ENCODE data around the gene GRB10.

Gene GRB10

GRCh38 chr7:50565977-50566376 lies 216.7 kb downstream of the GRB10 start:
- 55% methylated on average over 5 of the region's 5 CpGs for WGBS
- no peak for DNase-seq
- peaks cover 1% of the 10 kb centered on the region for H3K4me1 ChIP-seq (ENCODE audit: control insufficient read depth, insufficient read depth, low read depth, low read length)

GRCh38 chr7:50565559-50565916 lies 217.2 kb downstream of the GRB10 start:
- H2BK15ac ChIP-seq (ENCODE audit: low read depth, poor library complexity, severe bottlenecking), result no peak overlapping the region
- no peak overlapping the region for H3K23ac ChIP-seq (ENCODE audit: low read length in 2 of 2)
- H4K8ac ChIP-seq (ENCODE audit: low read length), result no peak overlapping the region
- H3K18ac ChIP-seq (ENCODE audit: low read depth in 1 of 2, low read length in 2 of 2), result no peak overlapping the region
- H3K27me3 ChIP-seq (ENCODE audit: control insufficient read depth in 1 of 2, insufficient read depth in 1 of 2, low read length in 2 of 2), result peaks cover 45 to 46% of the 10 kb centered on the region in 2 experiments
- no peaks in the 10 kb centered on the region for H3K36me3 ChIP-seq (ENCODE audit: control insufficient read depth in 1 of 2, insufficient read depth in 2 of 2, low read depth in 1 of 2, low read length in 2 of 2)
- H3K9ac ChIP-seq (ENCODE audit: low read length), result no peak overlapping the region
- H3K4me2 ChIP-seq (ENCODE audit: low read length, poor library complexity, severe bottlenecking), result no peak overlapping the region
- no peak overlapping the region for H2BK12ac ChIP-seq (ENCODE audit: low read length in 2 of 2)
- no peak overlapping the region for H3K14ac ChIP-seq (ENCODE audit: low read length in 2 of 2)
- no peaks in the 10 kb centered on the region for H3K9me3 ChIP-seq (ENCODE audit: control insufficient read depth, low read length)
- no peak overlapping the region for H3K4me3 ChIP-seq (ENCODE audit: insufficient read depth in 1 of 2, low read depth in 1 of 2, low read length in 2 of 2)
- H3K27ac ChIP-seq (ENCODE audit: low read length, poor library complexity, severe bottlenecking), result no peak overlapping the region
- 99% methylated on average over 2 of the region's 2 CpGs for WGBS
- H2BK120ac ChIP-seq (ENCODE audit: low read depth, low read length), result no peak overlapping the region
- H2BK5ac ChIP-seq (ENCODE audit: low read depth, low read length, poor library complexity, severe bottlenecking), result no peak overlapping the region
- no peak overlapping the region for H4K91ac ChIP-seq (ENCODE audit: low read length)
- peaks cover 3% of the 10 kb centered on the region for H3K4me1 ChIP-seq (ENCODE audit: control insufficient read depth, insufficient read depth, low read depth, low read length)
- no peak overlapping the region for H2AFZ ChIP-seq (ENCODE audit: low read depth, low read length)
- H3K4ac ChIP-seq (ENCODE audit: low read depth in 1 of 2, low read length in 2 of 2), result no peak overlapping the region
- no peak overlapping the region for H2AK5ac ChIP-seq (ENCODE audit: low read length, severe bottlenecking)
- H3K79me1 ChIP-seq (replicated peaks; ENCODE audit: low read length, poor library complexity, severe bottlenecking), result no peaks in the 10 kb centered on the region
- no peak for DNase-seq

More at GRCh38 chr7:50565977-50566376, 216.7 kb downstream of the GRB10 start:
- no peak overlapping the region for H3K23ac ChIP-seq (ENCODE audit: low read length in 2 of 2)
- H2AFZ ChIP-seq (ENCODE audit: low read depth, low read length), result no peak overlapping the region
- H2BK5ac ChIP-seq (ENCODE audit: low read depth, low read length, poor library complexity, severe bottlenecking), result no peak overlapping the region
- H3K27me3 ChIP-seq (ENCODE audit: control insufficient read depth in 1 of 2, insufficient read depth in 1 of 2, low read length in 2 of 2), result peaks cover 41% of the 10 kb centered on the region in 2 experiments
- no peak overlapping the region for H3K14ac ChIP-seq (ENCODE audit: low read length in 2 of 2)
- no peak overlapping the region for H2BK15ac ChIP-seq (ENCODE audit: low read depth, poor library complexity, severe bottlenecking)
- H3K4ac ChIP-seq (ENCODE audit: low read depth in 1 of 2, low read length in 2 of 2), result no peak overlapping the region
- no peak overlapping the region for H3K27ac ChIP-seq (ENCODE audit: low read length, poor library complexity, severe bottlenecking)
- H3K9ac ChIP-seq (ENCODE audit: low read length), result no peak overlapping the region
- no peaks in the 10 kb centered on the region for H3K79me1 ChIP-seq (replicated peaks; ENCODE audit: low read length, poor library complexity, severe bottlenecking)
- no peak overlapping the region for H2BK12ac ChIP-seq (ENCODE audit: low read length in 2 of 2)
- no peak overlapping the region for H2BK120ac ChIP-seq (ENCODE audit: low read depth, low read length)
- H4K8ac ChIP-seq (ENCODE audit: low read length), result no peak overlapping the region
- no peak overlapping the region for H4K91ac ChIP-seq (ENCODE audit: low read length)
- H3K36me3 ChIP-seq (ENCODE audit: control insufficient read depth in 1 of 2, insufficient read depth in 2 of 2, low read depth in 1 of 2, low read length in 2 of 2), result no peaks in the 10 kb centered on the region
- no peak overlapping the region for H3K4me3 ChIP-seq (ENCODE audit: insufficient read depth in 1 of 2, low read depth in 1 of 2, low read length in 2 of 2)
- H2AK5ac ChIP-seq (ENCODE audit: low read length, severe bottlenecking), result no peak overlapping the region
- H3K18ac ChIP-seq (ENCODE audit: low read depth in 1 of 2, low read length in 2 of 2), result no peak overlapping the region
- H3K9me3 ChIP-seq (ENCODE audit: control insufficient read depth, low read length), result no peaks in the 10 kb centered on the region
- no peak overlapping the region for H3K4me2 ChIP-seq (ENCODE audit: low read length, poor library complexity, severe bottlenecking)

- no peak within 1 kb of the TSS for H4K91ac ChIP-seq (ENCODE audit: low read length)
- H3K4me1 ChIP-seq (ENCODE audit: control insufficient read depth, insufficient read depth, low read depth, low read length), result peaks cover 3% of the 10 kb centered on the region
- no peak within 1 kb of the TSS for H3K4me3 ChIP-seq (ENCODE audit: insufficient read depth in 1 of 2, low read depth in 1 of 2, low read length in 2 of 2)
- no peaks in the 10 kb centered on the region for H3K36me3 ChIP-seq (ENCODE audit: control insufficient read depth in 1 of 2, insufficient read depth in 2 of 2, low read depth in 1 of 2, low read length in 2 of 2)
- no peaks in the 10 kb centered on the region for H3K79me1 ChIP-seq (replicated peaks; ENCODE audit: low read length, poor library complexity, severe bottlenecking)
- H3K27ac ChIP-seq (ENCODE audit: low read length, poor library complexity, severe bottlenecking), result no peak within 1 kb of the TSS
- H2BK12ac ChIP-seq (ENCODE audit: low read length in 2 of 2), result no peak within 1 kb of the TSS
- H2AFZ ChIP-seq (ENCODE audit: low read depth, low read length), result no peak within 1 kb of the TSS
- H2BK120ac ChIP-seq (ENCODE audit: low read depth, low read length), result no peak within 1 kb of the TSS
- no peak within 1 kb of the TSS for H3K14ac ChIP-seq (ENCODE audit: low read length in 2 of 2)
- 70% methylated on average over 8 of the region's 8 CpGs for WGBS
- H2BK15ac ChIP-seq (ENCODE audit: low read depth, poor library complexity, severe bottlenecking), result no peak within 1 kb of the TSS
- no peak within 1 kb of the TSS for H2AK5ac ChIP-seq (ENCODE audit: low read length, severe bottlenecking)
- H3K27me3 ChIP-seq (ENCODE audit: control insufficient read depth in 1 of 2, insufficient read depth in 1 of 2, low read length in 2 of 2), result peaks cover 51 to 52% of the 10 kb centered on the region in 2 experiments
- H3K9me3 ChIP-seq (ENCODE audit: control insufficient read depth, low read length), result no peaks in the 10 kb centered on the region
- H2BK5ac ChIP-seq (ENCODE audit: low read depth, low read length, poor library complexity, severe bottlenecking), result no peak within 1 kb of the TSS
- H3K4me2 ChIP-seq (ENCODE audit: low read length, poor library complexity, severe bottlenecking), result no peak within 1 kb of the TSS
- no peak within 1 kb of the TSS for H4K8ac ChIP-seq (ENCODE audit: low read length)
- no peak within 1 kb of the TSS for H3K23ac ChIP-seq (ENCODE audit: low read length in 2 of 2)
- DNase-seq, result no peak
- no peak within 1 kb of the TSS for H3K9ac ChIP-seq (ENCODE audit: low read length)
- H3K18ac ChIP-seq (ENCODE audit: low read depth in 1 of 2, low read length in 2 of 2), result no peak within 1 kb of the TSS
- H3K4ac ChIP-seq (ENCODE audit: low read depth in 1 of 2, low read length in 2 of 2), result no peak within 1 kb of the TSS
Measured at GRCh38 chr7:50564640-50565558, 217.8 kb downstream of the GRB10 start, which contains the start of gene DDC. TSS of gene DDC (minus strand) at chr7:50565405. CDS start at chr7:50544085, 21,320 bp downstream.

GRCh38 chr7:50564171-50564570 lies 218.5 kb downstream of the GRB10 start:
- Histone ChIP-seq H2AFZ (ENCODE audit: low read depth, low read length) (no peak overlapping the region), H3K4me1 (ENCODE audit: control insufficient read depth, insufficient read depth, low read depth, low read length) (peaks cover 3% of the 10 kb centered on the region), H3K4ac (ENCODE audit: low read depth in 1 of 2, low read length in 2 of 2) (no peak overlapping the region), H3K27me3 (ENCODE audit: control insufficient read depth in 1 of 2, insufficient read depth in 1 of 2, low read length in 2 of 2) (peaks cover 53 to 54% of the 10 kb centered on the region in 2 experiments), H3K9ac (ENCODE audit: low read length) (no peak overlapping the region), H2BK15ac (ENCODE audit: low read depth, poor library complexity, severe bottlenecking) (no peak overlapping the region), H4K91ac (ENCODE audit: low read length) (no peak overlapping the region), H3K23ac (ENCODE audit: low read length in 2 of 2) (no peak overlapping the region), H3K4me2 (ENCODE audit: low read length, poor library complexity, severe bottlenecking) (no peak overlapping the region), H2AK5ac (ENCODE audit: low read length, severe bottlenecking) (no peak overlapping the region), H4K8ac (ENCODE audit: low read length) (no peak overlapping the region), H3K4me3 (ENCODE audit: insufficient read depth in 1 of 2, low read depth in 1 of 2, low read length in 2 of 2) (no peak overlapping the region), H3K79me1 (replicated peaks; ENCODE audit: low read length, poor library complexity, severe bottlenecking) (no peaks in the 10 kb centered on the region), H3K27ac (ENCODE audit: low read length, poor library complexity, severe bottlenecking) (no peak overlapping the region), H2BK12ac (ENCODE audit: low read length in 2 of 2) (no peak overlapping the region), H2BK120ac (ENCODE audit: low read depth, low read length) (no peak overlapping the region), H3K9me3 (ENCODE audit: control insufficient read depth, low read length) (no peaks in the 10 kb centered on the region), H2BK5ac (ENCODE audit: low read depth, low read length, poor library complexity, severe bottlenecking) (no peak overlapping the region), H3K14ac (ENCODE audit: low read length in 2 of 2) (no peak overlapping the region), H3K36me3 (ENCODE audit: control insufficient read depth in 1 of 2, insufficient read depth in 2 of 2, low read depth in 1 of 2, low read length in 2 of 2) (no peaks in the 10 kb centered on the region), H3K18ac (ENCODE audit: low read depth in 1 of 2, low read length in 2 of 2) (no peak overlapping the region)
- DNase-seq, result no peak
- 82% methylated on average over 7 of the region's 8 CpGs for WGBS

Measured in mesenchymal stem cell (in vitro differentiated cells and primary cell).